GM19324 (cell line): Measurements from ENCODE around the gene CAMK4.

Experiments
- ATAC-seq: cut with Tn5 transposase; IDR thresholded peaks from one replicate; pipeline ENCODE4 v1.9.1; 2021; ENCODE audit warnings: mild to moderate bottlenecking, moderate library complexity; ENCODE audit not compliant: unreplicated experiment, low FRiP score

The CAMK4 gene

DNA sequence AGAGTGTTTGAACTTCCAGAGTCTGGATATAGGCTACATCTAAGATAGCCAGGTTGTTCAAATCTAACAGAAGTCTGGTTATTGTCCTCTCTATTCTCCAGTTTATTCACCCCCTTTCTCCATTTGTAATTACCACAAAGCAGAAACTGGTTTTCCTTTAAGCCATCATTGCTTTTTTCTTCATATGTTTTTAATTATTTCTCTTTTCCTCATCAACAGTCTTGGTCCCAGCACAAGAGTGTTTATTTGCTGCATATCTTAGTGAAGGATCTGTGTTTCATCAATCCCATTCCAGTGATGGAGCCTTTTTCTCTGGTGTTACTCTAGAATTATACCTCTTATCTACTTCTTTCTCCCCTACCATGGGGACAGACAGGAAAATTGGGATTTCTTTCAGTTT lies 142.2 kb downstream of the CAMK4 start:
- no peak for ATAC-seq

GRCh38 chr5:111367115-111367514 lies 142.9 kb downstream of the CAMK4 start:
- ATAC-seq: no peak

DNA sequence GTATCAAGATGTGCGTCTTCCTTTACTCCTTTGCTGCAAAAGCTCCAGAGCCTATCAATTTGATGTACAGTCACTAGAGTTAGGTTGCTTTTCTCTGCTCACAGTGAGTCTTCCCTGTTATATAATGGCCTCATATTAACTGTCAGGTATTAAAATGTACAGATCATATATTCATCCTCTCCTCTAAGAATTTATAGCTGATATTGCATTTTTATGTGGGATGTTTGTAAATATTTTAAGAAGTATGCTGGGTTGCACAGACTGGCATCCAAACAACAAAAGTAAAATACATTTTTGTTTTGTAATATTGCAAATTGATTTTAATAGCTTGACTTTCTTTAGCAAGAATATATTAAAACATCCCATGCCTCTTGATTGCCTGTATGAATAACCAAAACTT lies 148.6 kb downstream of the CAMK4 start:
- ATAC-seq: no peak

- no peak for ATAC-seq
These were observed 150.2 kb downstream of the CAMK4 start for GRCh38 chr5:111374380-111374779.

GRCh38 chr5:111375645-111376044 lies 151.5 kb downstream of the CAMK4 start:
- ATAC-seq: no peak

DNA sequence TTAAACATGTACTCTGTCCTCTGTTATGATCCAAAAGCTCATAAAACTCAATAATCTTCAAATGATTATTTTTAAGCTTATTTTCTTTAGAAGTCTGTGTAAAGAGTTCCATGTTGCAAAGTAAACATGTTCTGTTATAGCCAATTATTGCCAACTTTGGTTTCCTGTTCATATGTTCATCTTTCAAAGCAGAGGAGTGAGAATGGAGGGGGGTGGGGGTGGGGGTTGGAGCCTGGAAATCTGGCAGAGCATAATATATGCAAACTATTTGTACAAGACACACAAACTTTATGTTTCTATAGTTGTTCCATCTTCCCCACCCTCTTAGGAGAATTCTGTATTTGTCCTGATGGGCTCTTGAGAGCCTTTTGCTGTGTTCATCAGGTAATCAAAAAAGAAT lies 153.1 kb downstream of the CAMK4 start:
- no peak for ATAC-seq

- no peak for ATAC-seq
These were observed 155.2 kb downstream of the CAMK4 start for GRCh38 chr5:111379391-111379816.

GRCh38 chr5:111383288-111383970 lies 159.2 kb downstream of the CAMK4 start:
- ATAC-seq: no peak

DNA sequence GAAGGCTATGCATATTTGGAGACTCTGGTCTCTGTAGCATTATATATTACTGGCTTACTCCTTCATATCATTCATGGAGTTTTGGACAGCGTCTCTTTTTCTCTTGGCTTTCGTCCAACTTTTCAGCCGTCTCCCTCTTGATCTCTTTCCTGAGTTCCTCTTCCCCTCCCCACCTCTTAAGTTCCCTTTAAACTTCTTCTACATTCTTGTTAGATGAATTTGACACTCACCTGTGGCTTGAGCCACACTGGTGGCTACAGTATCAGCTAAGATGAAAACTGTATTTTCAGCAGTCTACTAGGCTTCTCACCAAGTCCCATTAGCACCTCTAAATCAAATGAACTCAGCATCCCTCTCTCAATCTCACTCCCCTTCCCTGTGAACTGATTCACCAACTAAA lies 160.0 kb downstream of the CAMK4 start:
- ATAC-seq: no peak

- no peak for ATAC-seq
These were observed 160.9 kb downstream of the CAMK4 start for GRCh38 chr5:111385051-111385450.

- ATAC-seq: no peak
These were observed 162.0 kb downstream of the CAMK4 start for GRCh38 chr5:111385970-111386831.

DNA sequence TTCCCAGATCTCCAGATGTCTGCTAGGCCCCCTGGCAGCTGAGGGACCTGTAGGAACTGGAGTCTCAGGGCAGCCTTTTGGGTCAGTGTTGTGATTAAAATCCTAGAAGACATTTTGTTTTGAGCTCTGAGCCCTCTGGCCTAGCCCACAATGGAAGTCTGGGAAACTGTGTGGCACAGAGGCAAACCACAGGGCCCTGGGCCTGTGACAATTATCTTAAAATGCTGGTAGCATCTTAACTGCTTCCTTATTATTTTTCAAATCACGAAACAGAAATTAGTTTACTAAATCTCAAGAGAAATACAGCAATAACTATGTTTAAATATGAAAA lies 162.6 kb downstream of the CAMK4 start:
- ATAC-seq: no peak

DNA sequence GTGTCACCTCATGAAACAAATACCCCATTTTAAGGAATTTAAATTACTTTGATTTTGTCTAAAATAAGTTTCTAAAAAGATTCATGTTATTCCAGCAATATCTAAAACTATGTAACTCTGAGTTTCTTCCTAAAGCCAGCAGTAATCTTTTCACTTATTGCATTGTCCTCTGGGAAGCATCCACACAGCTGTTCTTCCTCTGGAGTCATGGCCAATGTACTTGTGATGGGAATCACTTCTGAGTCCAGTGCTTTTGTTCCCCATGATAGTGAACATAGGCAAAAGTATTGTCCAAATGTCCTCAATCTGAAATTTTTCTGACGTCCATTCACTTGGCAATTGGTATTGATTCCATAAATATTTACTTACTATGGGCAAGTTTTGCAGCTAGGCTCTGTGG lies 163.2 kb downstream of the CAMK4 start:
- no peak for ATAC-seq

DNA sequence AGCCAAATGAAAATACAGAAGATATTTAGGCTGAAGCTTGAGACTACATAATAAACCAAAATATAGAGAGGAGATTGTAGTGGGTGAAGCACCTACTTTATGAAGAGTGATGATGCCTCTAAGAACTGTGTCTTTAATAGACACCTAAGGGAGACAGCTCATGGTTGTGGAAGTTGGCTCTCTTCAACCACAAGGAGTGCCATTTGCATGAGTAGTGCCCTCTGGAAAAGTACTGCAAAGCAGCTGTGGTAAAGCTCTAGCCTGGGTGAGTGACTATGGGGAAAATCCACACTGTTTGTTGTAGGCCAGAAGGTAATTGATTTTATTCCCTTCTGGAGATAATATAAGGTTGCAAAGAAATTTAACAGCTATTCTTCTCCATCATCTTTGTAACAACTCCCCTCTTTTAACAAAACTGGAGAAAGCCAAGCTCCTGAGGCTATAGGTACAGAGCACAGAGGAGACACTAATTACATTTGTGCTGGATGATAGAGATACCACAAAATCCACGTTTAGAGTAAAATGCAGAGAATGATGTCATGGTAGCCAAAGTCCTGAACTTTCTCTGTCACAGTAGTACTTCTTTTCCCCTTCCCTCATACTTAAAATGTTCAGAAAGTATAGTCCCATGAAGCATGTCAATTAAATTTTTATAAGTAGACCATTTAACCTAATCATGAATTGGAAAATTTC lies 165.4 kb downstream of the CAMK4 start:
- ATAC-seq: no peak

GRCh38 chr5:111392181-111392580 lies 168.0 kb downstream of the CAMK4 start:
- ATAC-seq: no peak

- ATAC-seq: no peak
These were observed 170.4 kb downstream of the CAMK4 start for GRCh38 chr5:111394586-111394985.

GRCh38 chr5:111398013-111398412 lies 173.8 kb downstream of the CAMK4 start:
- ATAC-seq: no peak

GRCh38 chr5:111399113-111399512 lies 174.9 kb downstream of the CAMK4 start:
- no peak for ATAC-seq

DNA sequence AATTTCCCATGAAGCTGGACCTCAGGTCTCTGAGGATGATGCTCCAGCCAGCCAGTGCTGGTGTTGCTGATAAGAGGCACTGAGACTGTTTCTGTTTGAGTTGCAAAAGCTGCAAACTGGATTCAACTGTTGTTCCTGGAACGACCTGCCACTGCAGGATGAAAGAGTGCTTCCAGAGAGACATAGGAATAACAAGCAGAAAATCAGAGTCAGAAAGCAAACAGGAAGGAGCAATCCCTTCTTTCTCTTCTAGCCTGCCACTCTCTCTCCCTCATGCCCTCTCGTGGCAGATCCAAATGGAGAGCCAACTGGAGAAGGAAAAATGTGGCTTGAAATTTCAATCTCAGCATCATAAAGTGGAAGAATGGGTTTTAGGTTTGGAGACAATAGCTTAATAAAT lies 177.7 kb downstream of the CAMK4 start:
- ATAC-seq: no peak

GRCh38 chr5:111404270-111404769 lies 180.1 kb downstream of the CAMK4 start:
- ATAC-seq: no peak

DNA sequence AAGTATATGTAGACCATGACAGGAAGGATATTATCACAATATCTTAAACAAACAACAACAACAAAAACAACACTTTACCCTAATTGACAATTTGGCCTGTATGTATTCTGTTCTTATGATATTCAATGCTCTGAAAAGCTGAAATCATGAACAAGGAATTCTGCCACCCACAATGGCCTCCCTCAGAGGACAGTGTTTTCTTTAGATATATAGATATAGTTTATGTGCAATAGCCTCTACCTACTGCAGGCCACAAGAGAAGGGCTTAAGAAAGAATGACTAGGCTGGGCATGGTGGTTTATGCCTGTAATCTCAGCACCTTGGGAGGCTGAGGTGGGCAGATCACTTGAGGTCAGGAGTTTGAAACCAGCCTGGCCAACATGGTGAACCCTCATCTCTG lies 183.4 kb downstream of the CAMK4 start:
- ATAC-seq: no peak
